ENCODE measurements around the gene SF3B5.

Gene SF3B5

GRCh38 chr6:144123421-144123820 lies 28.0 kb upstream of the SF3B5 start:
- DNase-seq (ENCODE audit: low spot score in 2 of 2) (no peak), ATAC-seq (no peak)
- H3K4me1 Mint-ChIP-seq = no peaks in the 10 kb centered on the region
- no peaks in the 10 kb centered on the region for H3K36me3 Mint-ChIP-seq
- no peak overlapping the region for H3K4me3 Mint-ChIP-seq
- H3K9me3 Mint-ChIP-seq = no peaks in the 10 kb centered on the region
- H3K27ac Mint-ChIP-seq = no peak overlapping the region

GRCh38 chr6:144122861-144123260 lies 27.5 kb upstream of the SF3B5 start:
- H3K4me3 Mint-ChIP-seq = no peak overlapping the region
- DNase-seq (ENCODE audit: low spot score in 2 of 2) = no peak
- H3K9me3 Mint-ChIP-seq = no peaks in the 10 kb centered on the region
- no peaks in the 10 kb centered on the region for H3K4me1 Mint-ChIP-seq
- no peak for ATAC-seq
- H3K27ac Mint-ChIP-seq = no peak overlapping the region
- no peaks in the 10 kb centered on the region for H3K36me3 Mint-ChIP-seq

- Mint-ChIP-seq H3K4me1 (no peaks in the 10 kb centered on the region), H3K4me3 (no peak overlapping the region), H3K36me3 (no peaks in the 10 kb centered on the region), H3K27ac (no peak overlapping the region), H3K9me3 (no peaks in the 10 kb centered on the region)
- ATAC-seq (no peak), DNase-seq (ENCODE audit: low spot score in 2 of 2) (no peak)
Observed at GRCh38 chr6:144119376-144119775, 24.0 kb upstream of the SF3B5 start.

- no peak for ATAC-seq
- H3K27ac Mint-ChIP-seq = no peak overlapping the region
Observed at GRCh38 chr6:144115219-144115618, 19.8 kb upstream of the SF3B5 start.

GRCh38 chr6:144113366-144113765 lies 18.0 kb upstream of the SF3B5 start:
- Mint-ChIP-seq H3K4me3 (no peak overlapping the region), H3K27ac (no peak overlapping the region), H3K9me3 (no peaks in the 10 kb centered on the region), H3K4me1 (no peaks in the 10 kb centered on the region), H3K36me3 (no peaks in the 10 kb centered on the region)
- no peak for ATAC-seq
- DNase-seq (ENCODE audit: low spot score in 2 of 2) = no peak

More at GRCh38 chr6:144115219-144115618, 19.8 kb upstream of the SF3B5 start:
- no peak for DNase-seq (ENCODE audit: low spot score in 2 of 2)
- Mint-ChIP-seq H3K4me3 (no peak overlapping the region), H3K36me3 (no peaks in the 10 kb centered on the region), H3K4me1 (no peaks in the 10 kb centered on the region), H3K9me3 (no peaks in the 10 kb centered on the region)

GRCh38 chr6:144110210-144110609 lies 14.8 kb upstream of the SF3B5 start:
- Mint-ChIP-seq H3K4me1 (peaks cover 8% of the 10 kb centered on the region), H3K9me3 (no peaks in the 10 kb centered on the region), H3K27ac (no peak overlapping the region), H3K4me3 (no peak overlapping the region), H3K36me3 (no peaks in the 10 kb centered on the region)
- ATAC-seq (no peak), DNase-seq (ENCODE audit: low spot score in 2 of 2) (no peak)

- H3K4me3 Mint-ChIP-seq = no peak overlapping the region
- no peak overlapping the region for H3K27ac Mint-ChIP-seq
- H3K9me3 Mint-ChIP-seq = no peaks in the 10 kb centered on the region
- no peaks in the 10 kb centered on the region for H3K36me3 Mint-ChIP-seq
- ATAC-seq (no peak), DNase-seq (ENCODE audit: low spot score in 2 of 2) (no peak)
- peaks cover 13% of the 10 kb centered on the region for H3K4me1 Mint-ChIP-seq
Observed at GRCh38 chr6:144106206-144106605, 10.8 kb upstream of the SF3B5 start.

GRCh38 chr6:144104898-144105487 lies 9.6 kb upstream of the SF3B5 start:
- no peaks in the 10 kb centered on the region for H3K36me3 Mint-ChIP-seq
- H3K4me3 Mint-ChIP-seq = no peak overlapping the region
- H3K4me1 Mint-ChIP-seq = peaks cover 13% of the 10 kb centered on the region
- ATAC-seq = peak; percentile 75
- H3K27ac Mint-ChIP-seq = no peak overlapping the region
- peak in 1 of 2 donors; percentile 34 for DNase-seq (ENCODE audit: low spot score in 2 of 2)
- H3K9me3 Mint-ChIP-seq = no peaks in the 10 kb centered on the region

- ATAC-seq (no peak), DNase-seq (ENCODE audit: low spot score in 2 of 2) (no peak)
- peaks cover 13% of the 10 kb centered on the region for H3K4me1 Mint-ChIP-seq
- no peak overlapping the region for H3K27ac Mint-ChIP-seq
- H3K9me3 Mint-ChIP-seq = no peaks in the 10 kb centered on the region
- no peak overlapping the region for H3K4me3 Mint-ChIP-seq
- H3K36me3 Mint-ChIP-seq = no peaks in the 10 kb centered on the region
Observed at GRCh38 chr6:144104488-144104887, 9.1 kb upstream of the SF3B5 start.

- Mint-ChIP-seq H3K36me3 (no peaks in the 10 kb centered on the region), H3K4me3 (no peak overlapping the region), H3K27ac (peak overlapping the region; percentile 85), H3K9me3 (no peaks in the 10 kb centered on the region), H3K4me1 (peaks cover 13% of the 10 kb centered on the region)
- no peak for DNase-seq (ENCODE audit: low spot score in 2 of 2)
- ATAC-seq = no peak
Observed at GRCh38 chr6:144103026-144103563, 7.7 kb upstream of the SF3B5 start.

GRCh38 chr6:144098993-144099392 lies 3.6 kb upstream of the SF3B5 start:
- peaks cover 11% of the 10 kb centered on the region for H3K4me1 Mint-ChIP-seq
- ATAC-seq (no peak), DNase-seq (ENCODE audit: low spot score in 2 of 2) (no peak)
- no peak overlapping the region for H3K4me3 Mint-ChIP-seq
- H3K9me3 Mint-ChIP-seq = no peaks in the 10 kb centered on the region
- no peak overlapping the region for H3K27ac Mint-ChIP-seq
- peaks cover 18% of the 10 kb centered on the region for H3K36me3 Mint-ChIP-seq

- DNase-seq (ENCODE audit: low spot score in 2 of 2) = no peak
- peak overlapping the region; percentile 91 for H3K4me3 Mint-ChIP-seq
- peaks cover 18% of the 10 kb centered on the region for H3K4me1 Mint-ChIP-seq
- no peak for ATAC-seq
- no peaks in the 10 kb centered on the region for H3K9me3 Mint-ChIP-seq
- H3K36me3 Mint-ChIP-seq = peaks cover 26% of the 10 kb centered on the region
- H3K27ac Mint-ChIP-seq = peak overlapping the region; percentile 96
Observed at GRCh38 chr6:144094731-144095133, 641 bp downstream of the SF3B5 start.

GRCh38 chr6:144093658-144094057 lies 1.7 kb downstream of the SF3B5 start:
- peaks cover 26% of the 10 kb centered on the region for H3K36me3 Mint-ChIP-seq
- H3K4me1 Mint-ChIP-seq = peaks cover 18% of the 10 kb centered on the region
- peak overlapping the region; percentile 96 for H3K27ac Mint-ChIP-seq
- ATAC-seq (no peak), DNase-seq (ENCODE audit: low spot score in 2 of 2) (no peak)
- peak overlapping the region; percentile 91 for H3K4me3 Mint-ChIP-seq
- H3K9me3 Mint-ChIP-seq = no peaks in the 10 kb centered on the region

GRCh38 chr6:144093236-144093635 lies 2.1 kb downstream of the SF3B5 start:
- DNase-seq (ENCODE audit: low spot score in 2 of 2) (no peak), ATAC-seq (no peak)
- Mint-ChIP-seq H3K4me1 (peaks cover 18% of the 10 kb centered on the region), H3K27ac (no peak overlapping the region), H3K36me3 (peaks cover 26% of the 10 kb centered on the region), H3K9me3 (no peaks in the 10 kb centered on the region), H3K4me3 (peak overlapping the region; percentile 91)

- Mint-ChIP-seq H3K4me1 (peaks cover 18% of the 10 kb centered on the region), H3K36me3 (peaks cover 18% of the 10 kb centered on the region), H3K27ac (no peak overlapping the region), H3K9me3 (no peaks in the 10 kb centered on the region), H3K4me3 (no peak overlapping the region)
- no peak for ATAC-seq
- DNase-seq (ENCODE audit: low spot score in 2 of 2) = no peak
Observed at GRCh38 chr6:144090384-144090783, 5.0 kb downstream of the SF3B5 start.

- H3K9me3 Mint-ChIP-seq = no peaks in the 10 kb centered on the region
- no peak overlapping the region for H3K27ac Mint-ChIP-seq
- ATAC-seq = no peak
- H3K4me1 Mint-ChIP-seq = no peaks in the 10 kb centered on the region
- peaks cover 5% of the 10 kb centered on the region for H3K36me3 Mint-ChIP-seq
- DNase-seq (ENCODE audit: low spot score in 2 of 2) = no peak
- no peak overlapping the region for H3K4me3 Mint-ChIP-seq
Observed at GRCh38 chr6:144087789-144088426, 7.5 kb downstream of the SF3B5 start.

Data from stimulated activated effector memory CD8-positive, alpha-beta T cell treated with anti-CD3 and anti-CD28 coated beads, Interleukin-12 subunit alpha, Interleukin-12 subunit beta, amount 100 ng/mL, for 72 hours (primary cell).